Measurements from ENCODE around the gene DCLRE1C. TPM values are rescaled to one million over a fixed set of nuclear protein-coding genes. Genes with fewer than 3 reads are reported as not detected.
A peak's percentile ranks its signal among the peaks of the same experiment; 100 is the strongest.
"Not testable (repeated sequence)": the region's sequence is repeated elsewhere in the genome, so short reads cannot be mapped to it uniquely, and the experiment has no call there.

The DCLRE1C gene
- total RNA-seq, 1 donor from 2014 or later: 4.7 TPM

- H3K4me1 ChIP-seq (ENCODE audit: control insufficient read depth in 3 of 3, insufficient read depth in 3 of 3, low read length in 3 of 3): peaks cover 21 to 35% (median 29%) of the 10 kb centered on the region in 3 donors
- peak overlapping the region; percentile 73 to 97 (median 94) for H3K9ac ChIP-seq (ENCODE audit: low read depth in 1 of 3, low read length in 3 of 3)
- H3K36me3 ChIP-seq (ENCODE audit: control insufficient read depth in 3 of 3, insufficient read depth in 3 of 3, low read length in 3 of 3): peaks cover 0 to 2% (median 0%) of the 10 kb centered on the region in 3 donors
- H3K27me3 ChIP-seq (ENCODE audit: control insufficient read depth in 3 of 3, insufficient read depth in 3 of 3, low read length in 3 of 3): no peaks in the 10 kb centered on the region
- H3K9me3 ChIP-seq (ENCODE audit: control insufficient read depth in 3 of 3, low read length in 3 of 3): no peaks in the 10 kb centered on the region
- H3K4me3 ChIP-seq (ENCODE audit: low read length in 3 of 3): peak overlapping the region; percentile 38 to 96 (median 94)
- peak overlapping the region; percentile 95 for H3K27ac ChIP-seq (ENCODE audit: low read depth, low read length)
Measured at GRCh38 chr10:14876764-14877163, 77.1 kb downstream of the DCLRE1C start.

- Histone ChIP-seq H3K36me3 (ENCODE audit: control insufficient read depth in 3 of 3, insufficient read depth in 3 of 3, low read length in 3 of 3) (peaks cover 0 to 2% (median 0%) of the 10 kb centered on the region in 3 donors), H3K4me1 (ENCODE audit: control insufficient read depth in 3 of 3, insufficient read depth in 3 of 3, low read length in 3 of 3) (peaks cover 21 to 35% (median 29%) of the 10 kb centered on the region in 3 donors), H3K27ac (ENCODE audit: low read depth, low read length) (peak overlapping the region; percentile 95), H3K9ac (ENCODE audit: low read depth in 1 of 3, low read length in 3 of 3) (no peak overlapping the region), H3K27me3 (ENCODE audit: control insufficient read depth in 3 of 3, insufficient read depth in 3 of 3, low read length in 3 of 3) (no peaks in the 10 kb centered on the region), H3K4me3 (ENCODE audit: low read length in 3 of 3) (peak overlapping the region in 1 of 3 donors; percentile 17), H3K9me3 (ENCODE audit: control insufficient read depth in 3 of 3, low read length in 3 of 3) (no peaks in the 10 kb centered on the region)
Measured at GRCh38 chr10:14875941-14876340, 78.0 kb downstream of the DCLRE1C start.

- no peak overlapping the region for H3K9ac ChIP-seq (ENCODE audit: low read depth in 1 of 3, low read length in 3 of 3)
- H3K36me3 ChIP-seq (ENCODE audit: control insufficient read depth in 3 of 3, insufficient read depth in 3 of 3, low read length in 3 of 3): peaks cover 5 to 9% (median 9%) of the 10 kb centered on the region in 3 donors
- no peaks in the 10 kb centered on the region for H3K27me3 ChIP-seq (ENCODE audit: control insufficient read depth in 3 of 3, insufficient read depth in 3 of 3, low read length in 3 of 3)
- H3K4me3 ChIP-seq (ENCODE audit: low read length in 3 of 3): no peak overlapping the region
- H3K9me3 ChIP-seq (ENCODE audit: control insufficient read depth in 3 of 3, low read length in 3 of 3): no peaks in the 10 kb centered on the region
- H3K4me1 ChIP-seq (ENCODE audit: control insufficient read depth in 3 of 3, insufficient read depth in 3 of 3, low read length in 3 of 3): peaks cover 12 to 21% (median 18%) of the 10 kb centered on the region in 3 donors
- H3K27ac ChIP-seq (ENCODE audit: low read depth, low read length): no peak overlapping the region
Measured at GRCh38 chr10:14873090-14873760, 80.7 kb downstream of the DCLRE1C start.

GRCh38 chr10:14864871-14865270, 89.0 kb downstream of the DCLRE1C start:
- not testable (repeated sequence) for H3K4me1 ChIP-seq (ENCODE audit: control insufficient read depth in 3 of 3, insufficient read depth in 3 of 3, low read length in 3 of 3); H3K4me3 ChIP-seq (ENCODE audit: low read length in 3 of 3); H3K9me3 ChIP-seq (ENCODE audit: control insufficient read depth in 3 of 3, low read length in 3 of 3); H3K27me3 ChIP-seq (ENCODE audit: control insufficient read depth in 3 of 3, insufficient read depth in 3 of 3, low read length in 3 of 3); H3K9ac ChIP-seq (ENCODE audit: low read depth in 1 of 3, low read length in 3 of 3); H3K27ac ChIP-seq (ENCODE audit: low read depth, low read length)
- peaks cover 13 to 30% (median 24%) of the 10 kb centered on the region in 3 donors for H3K36me3 ChIP-seq (ENCODE audit: control insufficient read depth in 3 of 3, insufficient read depth in 3 of 3, low read length in 3 of 3)

- H3K9ac ChIP-seq (ENCODE audit: low read depth in 1 of 3, low read length in 3 of 3); H3K27ac ChIP-seq (ENCODE audit: low read depth, low read length); H3K27me3 ChIP-seq (ENCODE audit: control insufficient read depth in 3 of 3, insufficient read depth in 3 of 3, low read length in 3 of 3); H3K4me1 ChIP-seq (ENCODE audit: control insufficient read depth in 3 of 3, insufficient read depth in 3 of 3, low read length in 3 of 3); H3K9me3 ChIP-seq (ENCODE audit: control insufficient read depth in 3 of 3, low read length in 3 of 3); H3K4me3 ChIP-seq (ENCODE audit: low read length in 3 of 3): not testable (repeated sequence)
- H3K36me3 ChIP-seq (ENCODE audit: control insufficient read depth in 3 of 3, insufficient read depth in 3 of 3, low read length in 3 of 3): peaks cover 11 to 27% (median 24%) of the 10 kb centered on the region in 3 donors
Measured at GRCh38 chr10:14864466-14864865, 89.4 kb downstream of the DCLRE1C start.

GRCh38 chr10:14860791-14861190, 93.1 kb downstream of the DCLRE1C start:
- Histone ChIP-seq H3K27me3 (ENCODE audit: control insufficient read depth in 3 of 3, insufficient read depth in 3 of 3, low read length in 3 of 3) (no peaks in the 10 kb centered on the region), H3K9me3 (ENCODE audit: control insufficient read depth in 3 of 3, low read length in 3 of 3) (no peaks in the 10 kb centered on the region), H3K4me1 (ENCODE audit: control insufficient read depth in 3 of 3, insufficient read depth in 3 of 3, low read length in 3 of 3) (no peaks in the 10 kb centered on the region), H3K36me3 (ENCODE audit: control insufficient read depth in 3 of 3, insufficient read depth in 3 of 3, low read length in 3 of 3) (peaks cover 0 to 10% (median 1%) of the 10 kb centered on the region in 3 donors), H3K9ac (ENCODE audit: low read depth in 1 of 3, low read length in 3 of 3) (no peak overlapping the region), H3K27ac (ENCODE audit: low read depth, low read length) (no peak overlapping the region), H3K4me3 (ENCODE audit: low read length in 3 of 3) (no peak overlapping the region)

- Histone ChIP-seq H3K9ac (ENCODE audit: low read depth in 1 of 3, low read length in 3 of 3) (no peak overlapping the region), H3K4me3 (ENCODE audit: low read length in 3 of 3) (no peak overlapping the region), H3K4me1 (ENCODE audit: control insufficient read depth in 3 of 3, insufficient read depth in 3 of 3, low read length in 3 of 3) (no peaks in the 10 kb centered on the region), H3K36me3 (ENCODE audit: control insufficient read depth in 3 of 3, insufficient read depth in 3 of 3, low read length in 3 of 3) (peaks cover 0 to 10% (median under 1%) of the 10 kb centered on the region in 3 donors), H3K27me3 (ENCODE audit: control insufficient read depth in 3 of 3, insufficient read depth in 3 of 3, low read length in 3 of 3) (no peaks in the 10 kb centered on the region), H3K27ac (ENCODE audit: low read depth, low read length) (no peak overlapping the region), H3K9me3 (ENCODE audit: control insufficient read depth in 3 of 3, low read length in 3 of 3) (no peaks in the 10 kb centered on the region)
Measured at GRCh38 chr10:14859775-14860174, 94.1 kb downstream of the DCLRE1C start.

GRCh38 chr10:14859043-14859442, 94.9 kb downstream of the DCLRE1C start:
- no peaks in the 10 kb centered on the region for H3K4me1 ChIP-seq (ENCODE audit: control insufficient read depth in 3 of 3, insufficient read depth in 3 of 3, low read length in 3 of 3)
- no peak overlapping the region for H3K4me3 ChIP-seq (ENCODE audit: low read length in 3 of 3)
- H3K27ac ChIP-seq (ENCODE audit: low read depth, low read length): no peak overlapping the region
- H3K9ac ChIP-seq (ENCODE audit: low read depth in 1 of 3, low read length in 3 of 3): no peak overlapping the region
- H3K27me3 ChIP-seq (ENCODE audit: control insufficient read depth in 3 of 3, insufficient read depth in 3 of 3, low read length in 3 of 3): no peaks in the 10 kb centered on the region
- peaks cover 0 to 12% (median 5%) of the 10 kb centered on the region in 3 donors for H3K36me3 ChIP-seq (ENCODE audit: control insufficient read depth in 3 of 3, insufficient read depth in 3 of 3, low read length in 3 of 3)
- no peaks in the 10 kb centered on the region for H3K9me3 ChIP-seq (ENCODE audit: control insufficient read depth in 3 of 3, low read length in 3 of 3)

- Histone ChIP-seq H3K27ac (ENCODE audit: low read depth, low read length) (no peak overlapping the region), H3K27me3 (ENCODE audit: control insufficient read depth in 3 of 3, insufficient read depth in 3 of 3, low read length in 3 of 3) (no peaks in the 10 kb centered on the region), H3K4me3 (ENCODE audit: low read length in 3 of 3) (no peak overlapping the region), H3K36me3 (ENCODE audit: control insufficient read depth in 3 of 3, insufficient read depth in 3 of 3, low read length in 3 of 3) (peaks cover 0 to 12% (median 5%) of the 10 kb centered on the region in 3 donors), H3K9ac (ENCODE audit: low read depth in 1 of 3, low read length in 3 of 3) (no peak overlapping the region), H3K4me1 (ENCODE audit: control insufficient read depth in 3 of 3, insufficient read depth in 3 of 3, low read length in 3 of 3) (no peaks in the 10 kb centered on the region), H3K9me3 (ENCODE audit: control insufficient read depth in 3 of 3, low read length in 3 of 3) (no peaks in the 10 kb centered on the region)
Measured at GRCh38 chr10:14858338-14858960, 95.4 kb downstream of the DCLRE1C start.

GRCh38 chr10:14855453-14855852, 98.4 kb downstream of the DCLRE1C start:
- Histone ChIP-seq H3K36me3 (ENCODE audit: control insufficient read depth in 3 of 3, insufficient read depth in 3 of 3, low read length in 3 of 3) (peaks cover 0 to 19% (median 11%) of the 10 kb centered on the region in 3 donors), H3K27me3 (ENCODE audit: control insufficient read depth in 3 of 3, insufficient read depth in 3 of 3, low read length in 3 of 3) (no peaks in the 10 kb centered on the region), H3K27ac (ENCODE audit: low read depth, low read length) (no peak overlapping the region), H3K4me3 (ENCODE audit: low read length in 3 of 3) (no peak overlapping the region), H3K4me1 (ENCODE audit: control insufficient read depth in 3 of 3, insufficient read depth in 3 of 3, low read length in 3 of 3) (no peaks in the 10 kb centered on the region), H3K9me3 (ENCODE audit: control insufficient read depth in 3 of 3, low read length in 3 of 3) (no peaks in the 10 kb centered on the region), H3K9ac (ENCODE audit: low read depth in 1 of 3, low read length in 3 of 3) (no peak overlapping the region)

Data from skeletal muscle tissue (tissue), 4 donors.